Neuronal stem cell (in vitro differentiated cells): ENCODE results near the gene NOC3L.

Experiments
- DNase-seq: peaks from one replicate; pipeline ENCODE4 v3.0.0-alpha.2; 2013; ENCODE audit warnings: low spot score
- H2AFZ ChIP-seq: one replicate; pipeline ENCODE4 v1.6.1; 2013; ENCODE audit warnings: mild to moderate bottlenecking, low read length, inconsistent platforms
- H2AK5ac ChIP-seq: 2 replicates; pipeline ENCODE4 v1.6.1; 2013; ENCODE audit warnings: low read depth, mild to moderate bottlenecking, inconsistent platforms, low read length, moderate library complexity, mixed read lengths
- H2BK120ac ChIP-seq: 2 replicates; pipeline ENCODE4 v1.6.1; 2013; ENCODE audit warnings: low read depth, mild to moderate bottlenecking, inconsistent platforms, low read length, moderate library complexity, mixed read lengths
- H2BK12ac ChIP-seq: one replicate; pipeline ENCODE4 v1.6.1; 2013; ENCODE audit warnings: low read length, inconsistent platforms
- H2BK15ac ChIP-seq: 2 replicates; pipeline ENCODE4 v1.6.1; 2013; ENCODE audit warnings: mild to moderate bottlenecking, low read length, inconsistent platforms, mixed read lengths
- H2BK5ac ChIP-seq: one replicate; pipeline ENCODE4 v1.6.1; 2013; ENCODE audit warnings: inconsistent platforms, mild to moderate bottlenecking, low read length, moderate library complexity
- H3K14ac ChIP-seq: one replicate; pipeline ENCODE4 v1.6.1; 2013; ENCODE audit warnings: low read length, inconsistent platforms
- H3K18ac ChIP-seq: 2 replicates; pipeline ENCODE4 v1.6.1; 2013; ENCODE audit warnings: low read length, inconsistent platforms
- H3K23ac ChIP-seq: 2 replicates; pipeline ENCODE4 v1.6.1; 2013; ENCODE audit warnings: low read depth, mild to moderate bottlenecking, mixed read lengths, low read length, inconsistent platforms; ENCODE audit not compliant: poor library complexity
- H3K27ac ChIP-seq: replicated peaks from 3 replicates; pipeline ENCODE4 v1.5.1; 2013; ENCODE audit warnings: low read length, inconsistent platforms
- H3K27me3 ChIP-seq, 3 experiments: 2 replicates each; pipeline ENCODE4 v1.6.1; 2013; ENCODE audit warnings: low read length in 3 of 3, mild to moderate bottlenecking in 2 of 3, inconsistent platforms in 1 of 3, low read depth in 1 of 3, mixed read lengths in 1 of 3, moderate library complexity in 1 of 3; ENCODE audit not compliant: control insufficient read depth in 3 of 3, insufficient read depth in 3 of 3
- H3K36me3 ChIP-seq, 2 donors: replicated peaks in 1 of 2; 2 replicates each; pipeline ENCODE4 v1.6.1; 2013; ENCODE audit warnings: low read length in 2 of 2; ENCODE audit not compliant: control insufficient read depth in 2 of 2, insufficient read depth in 2 of 2
- H3K4ac ChIP-seq: 2 replicates; pipeline ENCODE4 v1.6.1; 2013; ENCODE audit warnings: inconsistent platforms, mild to moderate bottlenecking, low read length, moderate library complexity
- H3K4me1 ChIP-seq, 2 donors: 1 replicate in 1 of 2; 2 replicates in 1 of 2; pipeline ENCODE4 v1.6.1; 2013; ENCODE audit warnings: low read length in 2 of 2, low read depth in 1 of 2; ENCODE audit not compliant: control insufficient read depth in 2 of 2, insufficient read depth in 1 of 2
- H3K4me2 ChIP-seq: one replicate; pipeline ENCODE4 v1.6.1; 2013; ENCODE audit warnings: mild to moderate bottlenecking, low read length, inconsistent platforms; ENCODE audit not compliant: insufficient read depth, poor library complexity, severe bottlenecking
- H3K4me3 ChIP-seq, 2 donors: 2 replicates each; pipeline ENCODE4 v1.5.1; 2013; ENCODE audit warnings: low read length in 2 of 2, mild to moderate bottlenecking in 2 of 2, inconsistent platforms in 1 of 2, moderate library complexity in 1 of 2
- H3K79me1 ChIP-seq: one replicate; pipeline ENCODE4 v1.6.1; 2013; ENCODE audit warnings: low read depth, mild to moderate bottlenecking, inconsistent platforms, low read length, moderate library complexity
- H3K9ac ChIP-seq: one replicate; pipeline ENCODE4 v1.6.1; 2013; ENCODE audit warnings: mild to moderate bottlenecking, low read depth, low read length, inconsistent platforms; ENCODE audit not compliant: poor library complexity
- H3K9me3 ChIP-seq, 2 donors: replicated peaks in 1 of 2; 2 replicates each; pipeline versions ENCODE3 to v1.6.1; 2013; ENCODE audit warnings: low read length in 2 of 2, mild to moderate bottlenecking in 2 of 2, inconsistent platforms in 1 of 2, low read depth in 1 of 2, mixed read lengths in 1 of 2, moderate library complexity in 1 of 2; ENCODE audit not compliant: control insufficient read depth in 2 of 2, insufficient read depth in 1 of 2
- H4K8ac ChIP-seq: one replicate; pipeline ENCODE4 v1.6.1; 2013; ENCODE audit warnings: low read depth, mild to moderate bottlenecking, inconsistent platforms, low read length, moderate library complexity
- H4K91ac ChIP-seq: one replicate; pipeline ENCODE4 v1.6.1; 2013; ENCODE audit warnings: low read length, low read depth, mild to moderate bottlenecking, inconsistent platforms; ENCODE audit not compliant: poor library complexity
- WGBS, 2 donors: extraction: QIAGEN DNeasy Blood & Tissue Kit; methylation state at CpG; one replicate each; pipeline ENCODE4 v1.1.7; 2013; ENCODE audit warnings: missing lambda C conversion rate in 2 of 2, mixed read lengths in 1 of 2; ENCODE audit not compliant: insufficient read length in 2 of 2, insufficient replicate concordance in 1 of 2; ENCODE audit errors: extremely low coverage in 2 of 2; 5-methylcytosine and 5-hydroxymethylcytosine counted together

Gene NOC3L

GRCh38 chr10:94300042-94300441, 62.7 kb downstream of the NOC3L start:
- Histone ChIP-seq H3K9me3 (no peaks in the 10 kb centered on the region), H2AK5ac (no peak overlapping the region), H2AFZ (no peak overlapping the region), H3K4me2 (no peak overlapping the region), H2BK15ac (no peak overlapping the region), H3K23ac (no peak overlapping the region), H3K9ac (no peak overlapping the region), H3K4me3 (no peak overlapping the region), H2BK12ac (no peak overlapping the region), H4K8ac (no peak overlapping the region), H3K79me1 (no peaks in the 10 kb centered on the region), H3K4me1 (no peaks in the 10 kb centered on the region), H4K91ac (no peak overlapping the region), H3K27ac (no peak overlapping the region), H3K27me3 (no peaks in the 10 kb centered on the region), H3K18ac (no peak overlapping the region), H2BK120ac (no peak overlapping the region), H2BK5ac (no peak overlapping the region), H3K4ac (no peak overlapping the region), H3K36me3 (no peaks in the 10 kb centered on the region), H3K14ac (no peak overlapping the region)
- no CpG with 5 or more reads among the region's 3 CpGs for WGBS, 2 donors
- no peak for DNase-seq

DNA sequence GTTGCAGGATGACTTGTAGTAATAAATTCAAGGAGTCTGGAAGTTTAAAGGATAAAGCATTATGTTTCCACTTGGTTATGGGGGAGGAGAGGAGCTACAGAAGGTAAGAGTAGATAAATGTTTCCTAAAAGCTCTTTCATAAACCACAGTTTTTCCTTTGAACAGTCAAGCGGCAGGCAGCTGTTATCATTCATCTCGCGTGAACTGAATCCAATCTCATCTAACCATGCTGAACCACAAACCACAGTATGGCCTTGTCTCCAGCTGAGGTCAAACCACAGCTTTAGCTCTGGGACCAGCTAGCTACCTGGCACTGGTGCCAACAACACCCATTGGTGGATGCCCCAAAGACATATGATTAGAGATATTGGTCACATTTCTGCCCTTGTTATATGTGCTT, 63.3 kb downstream of the NOC3L start:
- no peak overlapping the region for H3K4me3 ChIP-seq
- no peak overlapping the region for H2BK5ac ChIP-seq
- no peak for DNase-seq
- WGBS, 2 donors: no CpG with 5 or more reads among the region's 3 CpGs
- no peak overlapping the region for H2AFZ ChIP-seq
- no peak overlapping the region for H2BK15ac ChIP-seq
- H3K4ac ChIP-seq: no peak overlapping the region
- no peak overlapping the region for H2BK120ac ChIP-seq
- H3K9me3 ChIP-seq: no peaks in the 10 kb centered on the region
- H2BK12ac ChIP-seq: no peak overlapping the region
- H3K9ac ChIP-seq: no peak overlapping the region
- no peak overlapping the region for H3K27ac ChIP-seq
- H3K4me1 ChIP-seq: no peaks in the 10 kb centered on the region
- H4K91ac ChIP-seq: no peak overlapping the region
- H3K79me1 ChIP-seq: no peaks in the 10 kb centered on the region
- no peak overlapping the region for H3K23ac ChIP-seq
- H3K14ac ChIP-seq: no peak overlapping the region
- H3K18ac ChIP-seq: no peak overlapping the region
- no peak overlapping the region for H3K4me2 ChIP-seq
- no peaks in the 10 kb centered on the region for H3K36me3 ChIP-seq
- H4K8ac ChIP-seq: no peak overlapping the region
- no peaks in the 10 kb centered on the region for H3K27me3 ChIP-seq
- H2AK5ac ChIP-seq: no peak overlapping the region

- no peak overlapping the region for H2BK5ac ChIP-seq
- no peak overlapping the region for H3K9ac ChIP-seq
- no peak overlapping the region for H4K91ac ChIP-seq
- H4K8ac ChIP-seq: no peak overlapping the region
- H3K23ac ChIP-seq: no peak overlapping the region
- no peaks in the 10 kb centered on the region for H3K79me1 ChIP-seq
- no peak overlapping the region for H2BK12ac ChIP-seq
- no peak overlapping the region for H3K14ac ChIP-seq
- H3K4ac ChIP-seq: no peak overlapping the region
- H3K4me2 ChIP-seq: no peak overlapping the region
- no peaks in the 10 kb centered on the region for H3K4me1 ChIP-seq
- no peaks in the 10 kb centered on the region for H3K36me3 ChIP-seq
- no peaks in the 10 kb centered on the region for H3K9me3 ChIP-seq
- H2AK5ac ChIP-seq: no peak overlapping the region
- no peak overlapping the region for H2BK15ac ChIP-seq
- no peak overlapping the region for H3K27ac ChIP-seq
- no peaks in the 10 kb centered on the region for H3K27me3 ChIP-seq
- no peak overlapping the region for H2BK120ac ChIP-seq
- no peak for DNase-seq
- WGBS, 2 donors: no CpG with 5 or more reads among the region's 5 CpGs
- H2AFZ ChIP-seq: no peak overlapping the region
- H3K4me3 ChIP-seq: no peak overlapping the region
- H3K18ac ChIP-seq: no peak overlapping the region
Observed at GRCh38 chr10:94294168-94294567, 68.6 kb downstream of the NOC3L start.

GRCh38 chr10:94293354-94293753, 69.4 kb downstream of the NOC3L start:
- H3K4me3 ChIP-seq: no peak overlapping the region
- no peak for DNase-seq

More at GRCh38 chr10:94293354-94293753, 69.4 kb downstream of the NOC3L start:
- H3K36me3 ChIP-seq: no peaks in the 10 kb centered on the region
- no peak overlapping the region for H2BK5ac ChIP-seq
- H3K9me3 ChIP-seq: no peaks in the 10 kb centered on the region
- no peak overlapping the region for H3K9ac ChIP-seq
- no peak overlapping the region for H2AFZ ChIP-seq
- H3K4ac ChIP-seq: no peak overlapping the region
- peaks cover 5 to 6% of the 10 kb centered on the region in 2 donors for H3K4me1 ChIP-seq
- H3K79me1 ChIP-seq: no peaks in the 10 kb centered on the region
- H4K91ac ChIP-seq: no peak overlapping the region
- no peak overlapping the region for H2BK12ac ChIP-seq
- no peak overlapping the region for H4K8ac ChIP-seq
- H3K14ac ChIP-seq: no peak overlapping the region
- no CpG with 5 or more reads among the region's 1 CpG for WGBS, 2 donors
- H3K23ac ChIP-seq: no peak overlapping the region
- H2BK120ac ChIP-seq: no peak overlapping the region
- no peak overlapping the region for H3K18ac ChIP-seq
- no peak overlapping the region for H2BK15ac ChIP-seq
- no peaks in the 10 kb centered on the region for H3K27me3 ChIP-seq
- no peak overlapping the region for H3K27ac ChIP-seq
- H2AK5ac ChIP-seq: no peak overlapping the region
- no peak overlapping the region for H3K4me2 ChIP-seq
